DMS53 treated with DMSO at 0.1 percent for 48 hours (cell line): Measurements from ENCODE around the gene CCDC181.
"Not testable (repeated sequence)": the region's sequence is repeated elsewhere in the genome, so short reads cannot be mapped to it uniquely, and the experiment has no call there.

Experiments
- DNase-seq: peaks from one replicate; lab custom pipeline; 2025; ENCODE audit not compliant: unreplicated experiment; lab: John Stamatoyannopoulos, UW

The CCDC181 gene

DNA sequence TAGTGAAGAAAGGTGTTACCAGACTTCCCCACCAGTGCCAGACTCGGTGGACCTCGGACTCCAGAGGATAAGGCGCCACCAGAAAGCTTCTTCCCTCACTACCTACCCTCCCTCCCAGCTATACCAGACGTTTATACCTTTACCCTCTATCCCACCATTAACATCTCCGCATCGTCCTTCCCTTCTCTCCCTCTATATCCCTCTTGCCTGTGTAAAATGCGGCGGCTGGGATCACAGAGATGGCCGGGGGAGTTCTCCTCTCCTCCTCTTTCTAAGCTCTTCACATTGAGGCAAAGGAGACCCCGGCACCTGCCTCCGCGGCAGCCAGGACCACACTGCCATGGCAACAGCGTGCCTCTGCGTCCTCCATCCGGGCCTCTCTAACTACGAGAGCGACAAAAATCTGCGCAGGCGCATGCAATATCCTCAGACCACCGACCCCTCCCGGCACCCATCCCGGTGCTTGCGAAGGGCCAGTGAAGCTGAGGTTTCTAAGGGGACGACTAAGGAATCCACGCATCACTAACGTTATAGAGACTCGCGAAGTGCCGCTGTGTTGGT lies at the start of gene CCDC181:
CCDC181 (minus strand) TSS at position 394 of the 561 bp plus-strand sequence. CDS start 2,547 bp downstream, outside the sequence.
- peak; percentile 65 for DNase-seq

DNA sequence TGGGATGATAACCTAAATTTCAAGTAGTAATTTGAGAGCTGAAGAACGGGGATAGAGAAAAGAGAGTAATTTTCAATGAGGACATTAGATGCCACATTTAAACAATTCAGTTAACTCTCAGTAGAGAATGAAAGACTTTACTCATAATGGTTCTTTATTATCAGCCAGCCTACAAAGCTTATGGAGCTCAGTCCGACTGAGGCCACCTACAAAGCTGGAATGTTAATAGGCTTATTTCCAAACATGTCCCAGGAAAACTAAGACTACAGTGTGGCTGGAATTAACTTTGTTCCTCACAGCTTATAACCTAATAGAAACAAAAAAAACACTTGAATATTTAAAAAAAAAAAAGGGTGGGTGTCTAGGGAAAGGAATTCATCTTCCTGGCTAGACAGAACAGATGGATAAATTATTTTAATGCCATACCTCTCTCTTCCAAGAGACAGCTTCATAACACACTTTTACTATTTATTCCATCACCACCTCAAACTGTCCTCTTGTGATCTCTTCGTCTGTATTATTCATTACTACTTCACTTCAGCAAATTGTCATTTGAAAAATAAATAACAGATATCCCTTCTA lies 48.6 kb upstream of the CCDC181 start:
- DNase-seq: no peak

DNA sequence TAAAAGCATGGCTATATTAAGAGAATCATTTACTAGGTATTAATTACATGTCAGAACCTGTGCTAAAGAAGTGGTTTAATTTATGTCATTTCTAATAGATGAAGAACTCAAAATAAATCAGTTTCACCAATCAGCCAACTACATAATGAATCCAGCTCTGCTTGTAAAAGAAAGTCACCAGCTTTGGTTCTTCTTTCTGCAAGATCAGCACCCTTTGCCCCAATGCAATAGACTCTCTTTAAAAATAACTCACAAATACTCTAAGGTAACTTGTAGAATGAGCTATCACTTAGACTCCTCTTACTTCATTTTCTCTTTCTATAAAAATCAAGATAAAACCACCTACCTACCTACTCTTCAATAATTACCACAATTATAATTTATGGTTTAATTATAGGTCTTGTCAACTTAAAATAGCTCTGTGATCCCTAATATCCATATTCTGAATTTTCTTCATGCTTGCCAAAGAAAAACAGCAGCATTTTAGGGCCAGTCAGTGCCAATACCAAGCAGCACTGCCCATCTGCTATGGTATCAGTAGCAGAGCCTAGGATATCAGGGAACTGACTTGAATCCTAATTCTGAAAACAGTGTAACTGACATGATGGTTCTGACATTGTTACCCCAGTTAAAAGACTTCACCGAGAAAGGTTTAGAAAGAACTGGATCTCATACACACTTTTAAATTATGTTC lies 47.2 kb upstream of the CCDC181 start:
- no peak for DNase-seq

DNA sequence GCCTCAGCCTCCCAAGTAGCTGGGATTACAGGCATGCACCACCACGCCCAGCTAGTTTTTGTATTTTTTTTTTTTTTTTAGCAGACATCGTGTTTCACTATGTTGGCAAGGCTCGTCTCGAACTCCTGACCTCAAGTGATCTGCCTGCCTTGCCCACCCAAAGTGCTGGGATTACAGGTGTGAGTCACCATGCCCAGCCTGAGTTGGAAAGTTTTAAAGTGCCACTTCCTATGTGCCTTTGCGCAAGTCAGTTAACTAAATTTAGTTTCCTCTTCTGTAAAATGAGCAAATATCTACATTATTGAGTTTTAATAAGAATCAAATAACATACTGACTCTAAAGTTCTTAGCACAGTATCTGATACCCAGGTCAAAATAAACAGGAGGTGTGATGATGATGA lies 46.1 kb upstream of the CCDC181 start:
- DNase-seq: no peak

DNA sequence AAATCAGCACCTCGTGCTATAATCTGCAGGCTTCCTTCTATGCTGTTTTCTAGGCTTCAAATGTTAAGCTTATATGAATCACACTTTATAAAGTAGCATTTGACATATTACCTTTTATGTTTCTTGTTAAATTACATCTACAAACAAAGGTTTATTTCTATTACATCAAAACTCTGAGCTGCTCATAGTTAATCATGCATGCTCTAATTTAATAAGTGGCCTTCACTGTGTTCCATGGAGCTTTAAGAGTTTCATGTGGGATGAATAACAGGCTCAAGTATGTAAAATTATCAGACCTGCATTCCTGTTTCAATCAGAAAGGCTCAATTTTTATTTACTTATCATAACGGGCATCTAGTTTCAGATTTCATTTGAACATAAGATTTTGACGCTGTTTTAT lies 45.5 kb upstream of the CCDC181 start:
- no peak for DNase-seq

DNA sequence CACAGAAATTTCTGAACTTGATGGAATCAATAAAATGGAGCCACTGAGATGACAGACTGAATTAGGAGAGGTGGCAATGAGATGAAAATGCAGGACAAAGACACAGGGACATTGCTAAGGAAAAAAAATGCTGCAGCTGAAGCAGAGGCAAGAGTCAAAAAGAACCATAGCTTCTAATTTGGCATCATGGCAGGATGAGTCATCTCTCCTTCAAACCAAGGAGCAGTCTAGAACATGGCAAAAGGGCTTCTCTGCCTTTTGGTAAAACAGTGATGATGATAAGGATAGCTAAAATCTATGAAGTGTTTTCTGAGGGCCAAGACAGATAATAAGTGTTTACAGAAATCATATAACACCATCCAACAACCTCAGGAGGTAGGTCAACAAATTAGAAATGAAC lies 41.7 kb upstream of the CCDC181 start:
- DNase-seq: no peak

DNA sequence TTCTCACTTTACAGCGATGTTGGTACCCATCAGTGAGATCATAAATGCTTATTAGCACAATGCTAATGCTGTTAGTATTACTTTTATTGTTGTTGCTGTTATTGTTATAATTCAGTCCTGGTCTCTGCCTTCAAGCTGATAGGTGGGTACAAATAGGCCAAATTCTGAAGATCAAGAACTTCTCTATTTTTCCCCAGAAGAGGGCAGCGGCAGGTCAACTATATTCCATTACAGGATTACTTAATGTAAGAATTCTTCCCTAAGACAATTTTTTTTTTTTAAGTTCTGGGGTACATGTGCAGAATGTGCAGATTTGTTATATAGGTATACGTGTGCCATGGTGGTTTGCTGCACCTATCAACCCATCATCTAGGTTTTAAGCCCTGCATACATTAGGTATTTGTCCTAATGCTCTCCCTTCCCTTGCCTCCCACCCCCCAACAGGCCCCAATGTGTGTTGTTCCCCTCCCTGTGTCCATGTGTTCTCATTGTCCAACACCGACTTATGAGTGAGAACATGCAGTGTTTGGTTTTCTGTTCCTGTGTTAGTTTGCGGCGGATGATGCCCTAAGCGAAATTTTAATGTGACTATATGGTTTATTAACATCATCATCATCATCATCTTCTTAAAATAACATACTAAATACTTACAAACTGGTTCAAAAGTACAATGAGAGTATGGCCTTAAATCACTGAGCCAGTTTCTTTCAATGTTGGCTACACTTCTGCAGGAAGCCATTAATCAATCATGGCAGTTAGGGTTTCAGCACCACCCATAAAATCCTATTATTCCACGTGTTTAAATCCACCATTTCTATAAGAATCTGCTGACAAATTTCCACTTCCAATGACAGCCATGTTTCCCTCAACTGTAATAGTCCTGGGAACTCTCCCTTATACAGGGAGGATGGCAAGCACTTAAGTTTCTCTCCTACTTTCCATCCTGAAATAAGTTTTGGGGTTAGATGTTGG lies 39.3 kb upstream of the CCDC181 start:
- DNase-seq: peak; percentile 8

DNA sequence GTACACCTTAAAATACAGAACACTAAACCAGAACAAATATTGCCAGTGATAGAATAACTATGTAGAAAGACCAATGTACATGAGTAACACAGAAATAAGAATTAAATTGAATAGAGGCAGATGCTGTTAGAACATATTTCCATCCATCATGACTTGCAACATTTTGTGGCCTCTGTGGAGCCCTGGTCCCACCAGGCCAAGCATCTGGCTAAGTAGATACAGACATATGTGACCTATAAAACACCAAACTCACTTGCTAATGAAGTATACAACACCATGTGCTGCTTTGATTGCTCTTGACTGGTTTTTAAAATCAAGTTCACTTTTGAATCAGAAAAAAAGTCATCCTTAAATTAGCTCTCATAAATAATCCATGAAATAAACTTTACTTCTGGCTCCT lies 38.0 kb upstream of the CCDC181 start:
- no peak for DNase-seq

DNA sequence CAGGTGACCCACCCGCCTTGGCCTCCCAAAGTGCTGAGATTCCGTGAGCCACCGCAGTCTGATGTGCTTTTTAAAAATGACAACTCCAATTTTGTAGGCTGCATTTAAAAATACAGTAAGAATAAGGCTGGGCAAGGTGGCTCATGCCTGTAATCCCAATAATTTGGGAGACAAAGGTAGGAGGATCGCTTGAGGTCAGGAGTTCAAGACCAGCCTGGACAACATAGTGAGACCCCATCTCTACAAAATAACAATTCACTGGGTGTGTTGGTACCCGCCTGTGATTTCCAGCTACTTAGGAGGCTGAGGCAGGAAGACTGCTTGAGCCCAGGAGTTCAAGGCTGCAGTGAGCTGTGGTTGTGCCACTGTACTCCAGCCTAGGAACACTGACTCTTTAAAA lies 35.1 kb upstream of the CCDC181 start:
- DNase-seq: no peak

DNA sequence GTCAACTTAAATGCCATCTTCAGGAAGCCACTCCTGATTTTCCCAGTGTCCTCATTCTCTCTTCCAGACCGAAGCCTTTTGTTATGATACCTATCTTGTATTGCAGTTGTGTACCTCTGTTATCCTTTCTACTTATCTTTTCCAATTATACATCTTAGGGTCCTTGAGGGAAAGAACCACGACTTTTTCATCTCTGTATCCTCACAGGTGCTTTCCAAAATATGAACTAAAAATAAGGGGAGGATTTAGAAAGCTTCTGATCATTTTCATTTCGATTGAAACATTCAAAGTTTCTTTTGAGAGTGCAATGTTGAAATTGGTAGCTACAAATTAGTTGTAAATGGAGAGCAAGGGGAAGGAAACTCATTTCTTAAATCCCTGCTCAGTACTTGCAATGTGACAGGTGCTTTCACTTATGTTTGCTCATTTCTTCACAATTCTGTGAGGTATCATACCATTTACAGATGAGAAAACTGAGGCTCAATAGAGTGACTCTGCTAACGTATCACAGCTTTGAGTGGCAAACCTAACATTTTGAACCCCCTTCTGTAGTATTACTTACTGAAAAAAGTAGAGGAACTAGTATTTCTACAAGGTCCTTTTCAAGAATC lies 34.2 kb upstream of the CCDC181 start:
- DNase-seq: no peak

DNA sequence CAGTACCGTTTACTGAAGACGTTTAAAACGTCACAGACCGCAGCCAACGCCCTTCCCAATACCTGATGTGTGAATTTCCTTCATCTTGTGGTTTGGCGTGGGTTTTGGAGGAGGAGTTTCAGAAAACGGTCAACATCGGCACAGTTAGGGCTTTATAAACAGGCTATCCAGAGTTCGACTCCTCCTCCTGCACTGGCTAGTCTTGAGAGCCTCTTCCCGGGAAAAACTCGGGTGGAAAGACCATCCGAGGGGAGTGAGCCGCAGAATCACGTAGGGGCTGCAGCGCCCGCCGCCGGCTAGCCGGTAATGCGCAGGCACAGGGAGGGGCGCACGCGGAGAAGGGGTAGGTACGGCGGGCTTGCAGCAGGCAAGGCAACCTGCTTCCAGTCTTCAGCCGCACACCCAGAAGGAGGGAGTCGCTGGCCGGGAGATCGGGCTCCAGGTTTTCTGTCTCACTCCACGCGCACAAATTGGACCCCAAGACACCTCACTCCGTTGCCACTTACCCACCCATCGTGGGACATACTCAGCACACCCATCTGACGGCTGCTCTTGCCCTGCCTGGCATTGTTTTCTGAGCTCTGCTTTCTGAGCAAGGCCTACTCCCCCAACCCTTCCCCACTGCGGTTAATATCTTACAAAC lies 33.0 kb upstream of the CCDC181 start:
- DNase-seq: no peak

DNA sequence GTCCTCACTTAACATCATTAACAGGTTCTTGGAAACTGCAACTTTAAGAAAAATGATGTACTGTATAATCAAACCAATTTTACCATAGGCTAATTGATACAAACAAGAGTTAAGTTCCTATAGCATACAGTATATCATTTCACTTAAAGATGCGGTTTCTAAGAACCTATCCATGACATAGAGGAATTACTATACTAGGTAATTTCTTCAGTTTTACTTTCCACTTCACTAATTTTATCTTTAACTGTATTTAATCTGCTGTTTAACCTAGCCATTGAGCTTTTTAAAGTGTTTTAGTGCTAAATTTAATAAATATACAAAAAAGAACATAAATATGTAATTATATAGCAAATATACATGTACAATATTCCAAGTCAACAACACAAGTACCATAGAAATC lies 30.2 kb upstream of the CCDC181 start:
- DNase-seq: no peak

DNA sequence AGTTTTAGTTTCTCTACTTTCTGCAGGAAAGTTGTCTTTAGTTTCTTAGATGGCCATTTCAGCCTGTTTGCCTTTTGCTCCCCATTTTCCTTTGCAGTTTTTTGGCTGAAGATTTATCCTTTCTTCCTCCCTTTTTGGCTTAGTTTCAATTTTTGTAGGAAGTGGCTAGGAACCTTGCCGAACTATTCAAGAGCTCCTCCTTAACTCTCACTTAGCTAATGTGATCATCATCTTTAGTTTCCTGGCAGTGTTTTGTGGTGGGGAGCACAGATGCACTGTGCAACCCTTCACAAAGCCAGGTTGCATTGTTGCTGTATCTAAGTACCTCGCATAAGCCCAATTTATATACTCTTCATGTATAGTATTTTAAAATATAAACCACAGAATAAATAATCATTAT lies 28.8 kb upstream of the CCDC181 start:
- no peak for DNase-seq

DNA sequence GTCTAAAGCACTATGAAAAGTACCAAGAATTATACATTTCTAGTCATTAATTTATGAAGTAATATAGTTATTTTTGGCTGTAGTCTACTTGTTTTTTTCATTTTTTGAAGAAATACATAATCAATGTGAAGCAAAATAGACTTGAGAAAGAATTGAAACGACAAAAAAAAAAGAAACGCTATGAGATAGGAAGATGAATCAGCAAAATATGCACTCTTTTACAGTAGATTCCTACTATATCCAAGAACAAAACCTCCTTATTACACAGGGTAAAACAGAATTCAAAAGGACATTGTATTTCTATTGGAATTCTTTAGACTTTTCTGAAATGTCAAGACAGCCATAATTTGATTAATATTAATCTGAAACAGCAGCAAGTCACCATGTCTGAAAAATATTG lies 25.6 kb upstream of the CCDC181 start:
- no peak for DNase-seq

DNA sequence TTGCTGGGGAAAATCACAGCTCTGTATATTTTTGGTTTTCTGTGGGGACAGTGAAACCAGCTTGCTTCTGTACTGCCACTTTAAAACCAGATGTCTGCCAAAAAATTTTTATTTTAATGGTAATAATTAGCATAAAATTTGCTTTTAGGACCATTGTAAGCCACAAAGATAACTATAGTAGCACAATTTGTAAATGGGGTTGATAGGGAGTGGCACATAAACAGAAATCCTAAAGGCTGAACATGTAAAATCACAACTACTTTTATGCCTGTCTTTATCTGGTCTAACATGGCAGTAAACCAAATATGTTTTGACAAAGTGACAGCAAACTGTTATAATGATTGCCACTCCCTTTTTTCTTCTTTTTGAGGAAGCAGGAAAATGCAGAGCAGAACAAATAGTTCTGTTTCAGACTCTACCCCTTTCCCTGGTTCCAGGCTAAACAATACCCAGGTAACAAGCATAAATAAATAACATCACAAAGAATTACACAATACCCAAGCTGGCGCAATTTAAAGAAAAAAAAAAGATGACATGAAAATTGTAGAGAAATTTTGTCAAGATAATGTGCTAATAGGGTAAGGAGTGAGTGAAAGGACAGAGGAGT lies 24.0 kb upstream of the CCDC181 start:
- no peak for DNase-seq

DNA sequence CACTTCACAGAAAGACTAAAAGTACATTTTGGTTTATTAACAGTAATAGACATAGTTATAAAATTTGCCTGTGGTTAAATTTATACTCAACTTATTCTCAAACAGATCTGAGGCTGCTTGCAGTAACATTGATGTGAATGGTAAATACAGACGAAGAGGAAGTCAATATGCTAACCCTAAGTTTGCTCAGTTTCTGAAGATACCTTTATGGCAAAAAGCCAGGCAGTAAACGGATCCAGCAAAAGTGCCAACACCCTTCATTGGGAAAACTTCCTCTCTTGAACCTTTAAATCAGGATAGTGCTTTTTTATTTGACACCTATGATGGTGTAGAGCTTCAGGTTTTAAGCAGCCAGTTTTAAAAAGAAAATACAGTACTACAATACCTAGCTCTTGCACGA lies 16.6 kb upstream of the CCDC181 start:
- DNase-seq: no peak

DNA sequence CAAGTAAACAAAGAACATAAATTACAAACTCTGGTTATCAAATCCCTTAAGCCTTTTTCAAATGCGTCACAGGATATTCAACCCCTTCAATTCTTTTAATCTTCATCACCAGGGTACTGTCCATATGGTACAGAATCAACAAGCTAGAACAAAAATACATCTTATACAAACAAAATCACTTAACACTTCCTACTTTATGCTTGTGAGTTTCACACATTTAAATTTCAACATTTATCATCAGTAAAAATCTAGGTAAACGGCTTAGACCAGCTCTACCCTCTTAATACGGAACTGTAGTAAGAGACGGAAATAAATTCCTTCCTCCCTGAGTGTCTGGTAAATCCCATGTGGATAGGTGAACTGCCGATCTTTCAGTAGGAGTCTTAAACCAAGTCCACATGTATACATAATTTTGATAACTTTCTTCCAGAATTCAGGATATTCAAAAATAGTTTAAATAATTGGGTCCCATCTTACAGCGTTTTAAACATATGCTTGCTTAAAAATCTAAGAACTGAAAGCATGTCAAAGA lies 1.0 kb downstream of the CCDC181 start:
- peak; percentile 59 for DNase-seq

DNA sequence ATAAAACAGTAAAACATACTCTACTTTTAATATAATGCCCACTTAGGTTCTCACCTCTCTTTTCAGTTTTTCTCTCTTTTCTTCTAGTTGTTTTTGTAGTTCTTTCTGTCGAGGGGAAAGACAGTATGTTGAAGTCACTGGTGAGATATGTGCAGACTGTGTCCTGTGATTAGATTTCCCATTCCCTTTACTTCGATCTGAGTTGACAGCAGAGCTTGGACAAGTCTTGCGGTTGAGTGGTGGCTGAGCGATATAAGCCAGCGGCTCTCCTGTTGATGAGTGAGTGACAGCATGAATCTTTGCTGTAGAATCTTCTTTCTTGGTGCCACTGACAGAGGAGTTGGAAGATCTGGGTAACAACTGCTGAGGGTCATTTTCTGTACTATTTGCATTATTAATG lies 6.0 kb downstream of the CCDC181 start:
- no peak for DNase-seq

DNA sequence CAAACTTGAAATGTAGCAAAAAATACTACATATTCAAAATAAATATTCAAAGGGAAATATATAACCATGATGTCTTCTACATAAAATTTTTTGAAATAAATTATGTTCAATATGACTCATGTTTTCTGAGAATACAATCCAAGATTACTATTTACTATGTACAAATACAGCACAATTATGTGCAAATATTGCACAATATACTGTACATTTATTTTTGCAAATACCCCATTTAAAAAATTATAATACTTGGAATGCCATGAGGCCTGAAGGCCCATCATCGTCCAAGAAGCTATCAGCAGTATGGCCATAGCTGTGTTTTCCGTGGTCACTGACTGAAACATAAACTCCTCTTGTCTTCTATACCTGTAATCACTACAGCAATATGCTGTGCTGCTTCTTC lies 12.3 kb downstream of the CCDC181 start:
- peak; percentile 8 for DNase-seq

DNA sequence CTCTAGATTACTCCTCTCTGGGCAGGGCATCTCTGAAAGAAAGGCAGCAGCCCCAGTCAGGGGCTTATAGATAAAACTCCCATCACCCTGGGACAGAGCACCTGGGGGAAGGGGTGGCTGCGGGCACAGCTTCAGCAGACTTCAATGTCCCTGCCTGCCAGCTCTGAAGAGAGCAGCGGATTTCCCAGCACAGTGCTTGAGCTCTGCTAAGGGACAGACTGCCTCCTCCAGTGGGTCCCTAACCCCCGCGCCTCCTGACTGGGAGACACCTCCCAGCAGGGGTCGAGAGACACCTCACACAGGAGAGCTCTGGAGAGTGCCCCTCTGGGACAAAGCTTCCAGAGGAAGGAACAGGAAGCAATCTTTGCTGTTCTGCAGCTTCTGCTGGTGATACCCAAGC lies 18.9 kb downstream of the CCDC181 start:
- DNase-seq: not testable (repeated sequence)
